Measurements from ENCODE around the gene MACF1.

The MACF1 gene

DNA sequence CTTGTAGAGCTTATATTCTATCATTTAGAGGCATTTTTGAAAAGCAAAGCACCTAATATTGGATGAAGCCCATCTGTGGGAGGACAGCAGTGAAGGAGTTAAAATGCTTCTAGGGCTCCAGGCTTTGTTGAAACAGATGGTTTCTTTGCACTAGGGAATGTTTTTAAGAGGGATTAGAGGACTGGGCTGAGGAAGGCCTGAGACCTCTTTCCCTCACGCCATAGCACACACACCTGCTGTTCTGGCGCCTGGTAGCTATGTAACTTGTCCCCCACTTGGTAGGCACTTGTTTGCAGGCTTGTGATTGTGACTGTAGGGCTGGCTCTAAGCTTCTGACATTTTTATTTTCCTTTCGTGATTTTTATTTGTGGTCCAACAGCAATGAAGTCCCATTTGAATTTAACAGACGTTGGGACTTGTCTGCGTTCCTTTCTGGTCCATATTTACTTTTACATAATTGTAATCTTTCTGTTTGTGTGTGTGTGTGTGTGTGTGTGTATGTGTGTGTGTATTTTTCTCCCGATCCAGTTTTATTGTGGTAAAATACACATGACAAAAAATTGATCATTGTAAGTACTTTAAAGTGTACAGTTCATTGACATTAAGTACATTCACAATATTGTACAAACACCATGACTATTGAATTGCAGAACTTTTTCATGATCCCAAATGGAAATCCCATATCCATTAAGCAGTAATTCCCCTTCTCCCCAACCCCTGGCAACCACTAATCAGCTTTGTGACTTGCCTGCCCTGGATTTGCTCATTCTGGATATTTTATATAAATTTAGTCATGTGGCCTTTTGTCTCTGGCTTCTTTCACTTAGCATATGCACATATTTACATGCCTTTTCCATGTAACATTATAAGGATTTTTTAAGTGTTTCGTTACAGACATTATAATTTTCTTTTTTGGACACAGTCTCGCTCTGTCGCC, 33.5 kb upstream of the MACF1 start:
- no peak overlapping the region for H3K4me3 ChIP-seq (ENCODE audit: low read depth, low read length)
- no peak for DNase-seq (ENCODE audit: low read depth)
- in situ Hi-C loops (cut with HindIII; ENCODE audit: low sequenced_read_pairs) = no loop called here
- no peak for TF ChIP-seq CTCF (IDR thresholded peaks at IDR 0.05; ENCODE audit: low read depth, low read length, missing control alignments)

DNA sequence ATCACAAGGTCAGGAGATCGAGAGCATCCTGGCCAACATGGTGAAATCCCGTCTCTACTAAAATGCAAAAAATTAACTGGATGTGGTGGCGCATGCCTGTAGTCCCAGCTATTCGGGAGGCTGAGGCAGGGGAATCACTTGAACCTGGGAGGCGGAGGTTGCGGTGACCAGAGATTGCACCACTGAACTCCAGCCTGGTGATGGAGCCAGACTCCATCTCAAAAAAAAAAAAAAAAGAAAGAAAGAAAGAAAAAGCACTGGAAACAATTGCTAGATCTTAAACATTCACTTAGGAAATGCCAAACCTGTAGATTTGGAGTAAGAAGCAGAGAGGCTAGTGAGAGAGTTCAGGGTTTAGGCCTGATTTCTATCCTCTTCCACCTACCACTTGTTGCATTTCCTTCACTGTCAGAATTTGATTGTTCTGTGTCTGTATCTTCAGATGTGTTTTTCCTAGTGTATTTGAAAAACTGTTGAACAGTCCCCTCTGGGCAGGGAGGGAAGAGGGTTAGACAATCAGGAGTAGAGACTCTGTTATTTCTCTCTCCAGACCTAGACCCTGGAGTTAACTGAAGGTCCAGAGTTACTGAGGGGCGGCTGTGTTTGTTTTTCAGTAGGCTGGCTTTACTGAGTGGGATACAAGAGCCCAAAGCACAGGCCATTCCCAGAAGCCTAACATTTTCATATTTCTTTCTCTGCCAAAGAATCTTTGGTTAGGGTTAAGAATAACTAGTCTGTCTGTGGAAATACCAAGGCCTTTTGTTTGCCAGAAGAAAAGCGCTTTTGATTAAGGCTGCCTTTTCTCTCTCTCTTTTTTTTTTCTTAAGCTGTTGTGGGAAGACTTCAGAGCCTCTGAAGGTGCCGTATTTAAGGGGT, 31.1 kb upstream of the MACF1 start:
- DNase-seq (ENCODE audit: low read depth) = no peak
- H3K4me3 ChIP-seq (ENCODE audit: low read depth, low read length) = no peak overlapping the region
- peak; percentile 22 for TF ChIP-seq CTCF (IDR thresholded peaks at IDR 0.05; ENCODE audit: low read depth, low read length, missing control alignments)
- in situ Hi-C loops (cut with HindIII; ENCODE audit: low sequenced_read_pairs) = no loop called here

DNA sequence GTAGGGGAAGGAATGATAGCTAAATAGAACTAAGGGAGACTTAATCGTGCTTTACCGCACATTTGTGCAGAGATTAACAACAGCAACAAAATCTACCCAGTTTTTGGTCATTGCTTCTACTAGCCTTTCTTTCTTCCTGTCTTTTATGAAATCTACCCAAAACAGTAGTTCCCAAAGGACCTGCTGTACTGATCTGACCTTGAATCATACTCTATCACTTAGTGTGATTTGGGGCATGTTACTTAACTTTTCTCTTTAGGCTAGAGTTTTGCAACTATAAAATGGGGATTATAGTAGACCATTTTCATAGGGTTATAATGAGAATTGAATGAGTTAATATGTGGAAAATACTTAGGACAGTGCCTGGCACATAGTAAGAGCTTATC, 30.5 kb upstream of the MACF1 start:
- no peak for TF ChIP-seq CTCF (IDR thresholded peaks at IDR 0.05; ENCODE audit: low read depth, low read length, missing control alignments)
- in situ Hi-C loops (cut with HindIII; ENCODE audit: low sequenced_read_pairs) = no loop called here
- H3K4me3 ChIP-seq (ENCODE audit: low read depth, low read length) = no peak overlapping the region
- no peak for DNase-seq (ENCODE audit: low read depth)

- no peak for TF ChIP-seq CTCF (IDR thresholded peaks at IDR 0.05; ENCODE audit: low read depth, low read length, missing control alignments)
- no peak overlapping the region for H3K4me3 ChIP-seq (ENCODE audit: low read depth, low read length)
- no peak for DNase-seq (ENCODE audit: low read depth)
- in situ Hi-C loops (cut with HindIII; ENCODE audit: low sequenced_read_pairs) = no loop called here
Observed at GRCh38 chr1:39174390-39175081, 30.0 kb upstream of the MACF1 start.

GRCh38 chr1:39177706-39178105, 26.8 kb upstream of the MACF1 start:
- TF ChIP-seq CTCF (IDR thresholded peaks at IDR 0.05; ENCODE audit: low read depth, low read length, missing control alignments) = no peak
- H3K4me3 ChIP-seq (ENCODE audit: low read depth, low read length) = no peak overlapping the region
- in situ Hi-C loops (cut with HindIII; ENCODE audit: low sequenced_read_pairs) = no loop called here
- DNase-seq (ENCODE audit: low read depth) = no peak
